Osteocyte (in vitro differentiated cells): ENCODE data around the gene CCDC177. TPM values are rescaled to one million over a fixed set of nuclear protein-coding genes. Genes with fewer than 3 reads are reported as not detected.

Source experiments
- DNase-seq: peaks from one replicate; pipeline ENCODE4 v3.0.0; 2021; ENCODE audit warnings: mixed read lengths; ENCODE audit not compliant: unreplicated experiment; ENCODE audit errors: extremely low spot score
- H3K27ac Mint-ChIP-seq: one replicate; pipeline ENCODE4 v1.8.0; 2021; ENCODE audit warnings: mild to moderate bottlenecking, mixed read lengths; ENCODE audit not compliant: unreplicated experiment
- H3K27me3 Mint-ChIP-seq: one replicate; pipeline ENCODE4 v1.8.0; 2021; ENCODE audit warnings: mixed read lengths; ENCODE audit not compliant: unreplicated experiment
- H3K36me3 Mint-ChIP-seq: one replicate; pipeline ENCODE4 v1.8.0; 2021; ENCODE audit warnings: mixed read lengths; ENCODE audit not compliant: unreplicated experiment
- H3K4me1 Mint-ChIP-seq: one replicate; pipeline ENCODE4 v1.8.0; 2021; ENCODE audit warnings: mixed read lengths; ENCODE audit not compliant: unreplicated experiment
- H3K4me3 Mint-ChIP-seq: one replicate; pipeline ENCODE4 v1.8.0; 2021; ENCODE audit warnings: mild to moderate bottlenecking, moderate library complexity, mixed read lengths; ENCODE audit not compliant: unreplicated experiment
- H3K9me3 Mint-ChIP-seq: one replicate; pipeline ENCODE4 v1.8.0; 2021; ENCODE audit warnings: mixed read lengths; ENCODE audit not compliant: unreplicated experiment
- total RNA-seq: library from RNA; stranded (reverse); gene quantifications from 2 replicates; pipeline ENCODE4 v1.2.1, GENCODE V29; 2021
- TF ChIP-seq, protein P1 (sequence below): fragments of 200-600 bp; sonication (generic); IDR thresholded peaks from 2 replicates; pipeline ENCODE4 v1.5.0; 2021; ENCODE audit warnings: antibody characterized with exemption, mild to moderate bottlenecking, moderate library complexity

Gene CCDC177
- total RNA-seq, 1 donor from 2014 or later, result not detected

DNA sequence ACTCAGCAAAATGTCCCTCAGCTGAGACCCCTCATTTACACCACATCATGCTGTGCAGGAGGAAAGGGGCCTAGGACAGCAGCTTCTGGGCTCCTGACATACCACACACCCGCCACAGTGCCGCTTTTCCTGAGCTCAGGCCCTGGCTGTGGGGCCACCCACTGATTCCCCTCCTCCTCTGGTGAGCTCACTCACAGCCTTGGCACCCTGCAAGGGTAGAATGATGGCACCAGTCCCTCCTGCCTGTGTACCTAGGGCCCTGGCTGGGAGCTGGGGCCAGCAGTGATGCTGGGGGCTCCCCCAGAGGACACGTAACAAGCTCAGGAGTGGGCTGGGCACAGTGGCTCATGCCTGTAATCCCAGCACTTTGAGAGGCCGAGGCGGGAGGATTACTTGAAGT is 45.7 kb downstream of the CCDC177 start:
- H3K27ac Mint-ChIP-seq, result no peak overlapping the region
- H3K4me3 Mint-ChIP-seq, result no peak overlapping the region
- no peaks in the 10 kb centered on the region for H3K9me3 Mint-ChIP-seq
- H3K36me3 Mint-ChIP-seq, result no peaks in the 10 kb centered on the region
- no peak for DNase-seq
- H3K4me1 Mint-ChIP-seq, result no peaks in the 10 kb centered on the region
- H3K27me3 Mint-ChIP-seq, result peaks cover 54% of the 10 kb centered on the region
- TF ChIP-seq, protein P1, sequence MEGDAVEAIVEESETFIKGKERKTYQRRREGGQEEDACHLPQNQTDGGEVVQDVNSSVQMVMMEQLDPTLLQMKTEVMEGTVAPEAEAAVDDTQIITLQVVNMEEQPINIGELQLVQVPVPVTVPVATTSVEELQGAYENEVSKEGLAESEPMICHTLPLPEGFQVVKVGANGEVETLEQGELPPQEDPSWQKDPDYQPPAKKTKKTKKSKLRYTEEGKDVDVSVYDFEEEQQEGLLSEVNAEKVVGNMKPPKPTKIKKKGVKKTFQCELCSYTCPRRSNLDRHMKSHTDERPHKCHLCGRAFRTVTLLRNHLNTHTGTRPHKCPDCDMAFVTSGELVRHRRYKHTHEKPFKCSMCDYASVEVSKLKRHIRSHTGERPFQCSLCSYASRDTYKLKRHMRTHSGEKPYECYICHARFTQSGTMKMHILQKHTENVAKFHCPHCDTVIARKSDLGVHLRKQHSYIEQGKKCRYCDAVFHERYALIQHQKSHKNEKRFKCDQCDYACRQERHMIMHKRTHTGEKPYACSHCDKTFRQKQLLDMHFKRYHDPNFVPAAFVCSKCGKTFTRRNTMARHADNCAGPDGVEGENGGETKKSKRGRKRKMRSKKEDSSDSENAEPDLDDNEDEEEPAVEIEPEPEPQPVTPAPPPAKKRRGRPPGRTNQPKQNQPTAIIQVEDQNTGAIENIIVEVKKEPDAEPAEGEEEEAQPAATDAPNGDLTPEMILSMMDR, result no peak

DNA sequence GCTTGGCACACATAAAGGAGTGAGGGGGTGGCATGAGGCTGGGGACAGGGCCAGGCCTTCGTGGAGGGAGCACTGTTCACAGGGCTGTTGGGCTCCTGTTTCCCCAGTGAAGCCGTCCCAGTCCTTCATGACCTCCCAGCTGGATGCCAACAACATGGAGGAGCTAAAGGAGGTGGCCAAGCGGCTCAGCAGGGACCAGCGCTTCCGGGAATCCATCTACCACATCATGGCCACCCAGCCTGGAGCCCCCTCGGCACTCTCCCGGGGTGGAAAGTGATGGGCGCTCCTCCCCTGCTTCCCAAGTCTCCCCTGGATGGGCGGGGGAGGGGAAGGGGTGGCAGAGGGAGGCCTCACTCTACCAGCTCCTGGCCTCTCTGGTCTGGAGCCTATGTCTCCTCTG is 46.5 kb downstream of the CCDC177 start:
- Mint-ChIP-seq H3K36me3 (no peaks in the 10 kb centered on the region), H3K4me3 (no peak overlapping the region), H3K4me1 (no peaks in the 10 kb centered on the region), H3K27me3 (peaks cover 52% of the 10 kb centered on the region), H3K27ac (no peak overlapping the region), H3K9me3 (no peaks in the 10 kb centered on the region)
- TF ChIP-seq, protein P1, result no peak
- DNase-seq, result no peak

DNA sequence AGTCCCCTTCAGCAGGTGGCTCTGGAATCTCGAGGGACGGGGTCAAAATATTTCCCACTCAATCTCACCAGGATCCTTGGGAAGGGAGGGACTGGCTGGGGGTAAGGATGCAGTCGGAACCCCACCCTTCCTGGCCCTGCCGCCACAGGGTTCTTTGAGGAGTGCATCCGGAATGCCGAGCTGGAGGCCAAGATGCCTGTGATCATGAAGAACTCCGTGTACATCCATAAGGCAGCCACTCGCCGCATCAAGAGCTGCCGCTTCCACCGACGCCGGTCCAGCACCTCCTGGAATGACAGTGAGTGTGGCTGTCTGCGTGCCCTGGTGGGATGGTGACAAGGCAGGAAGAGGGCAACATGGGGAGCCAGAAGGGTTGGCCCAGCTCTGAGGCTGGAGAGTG is 47.0 kb downstream of the CCDC177 start:
- TF ChIP-seq, protein P1, result no peak
- H3K27me3 Mint-ChIP-seq, result peaks cover 47% of the 10 kb centered on the region
- no peak overlapping the region for H3K4me3 Mint-ChIP-seq
- no peaks in the 10 kb centered on the region for H3K36me3 Mint-ChIP-seq
- DNase-seq, result no peak
- no peaks in the 10 kb centered on the region for H3K4me1 Mint-ChIP-seq
- no peak overlapping the region for H3K27ac Mint-ChIP-seq
- H3K9me3 Mint-ChIP-seq, result no peaks in the 10 kb centered on the region

DNA sequence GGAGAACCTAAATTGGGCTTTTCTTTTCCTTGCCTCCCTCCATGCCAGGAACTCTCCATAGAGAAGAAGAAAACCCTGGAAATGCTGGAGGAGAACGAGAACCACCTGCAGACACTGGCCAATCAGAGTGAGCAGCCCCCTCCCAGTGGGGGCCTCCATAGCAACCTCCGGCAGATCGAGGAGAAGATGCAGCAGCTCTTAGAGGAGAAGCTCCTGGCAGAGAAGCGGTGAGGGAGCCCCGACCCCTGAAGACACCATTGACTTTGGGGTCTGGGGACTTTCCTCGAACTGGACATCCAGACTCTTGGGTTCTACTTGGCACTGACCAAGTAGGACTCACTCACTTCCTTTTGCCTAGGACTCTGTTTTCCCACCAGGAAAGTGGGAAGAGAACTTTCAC is 48.8 kb downstream of the CCDC177 start:
- no peaks in the 10 kb centered on the region for H3K36me3 Mint-ChIP-seq
- H3K27ac Mint-ChIP-seq, result no peak overlapping the region
- no peak overlapping the region for H3K4me3 Mint-ChIP-seq
- no peaks in the 10 kb centered on the region for H3K4me1 Mint-ChIP-seq
- H3K9me3 Mint-ChIP-seq, result no peaks in the 10 kb centered on the region
- DNase-seq, result no peak
- TF ChIP-seq, protein P1, result no peak
- peaks cover 36% of the 10 kb centered on the region for H3K27me3 Mint-ChIP-seq

DNA sequence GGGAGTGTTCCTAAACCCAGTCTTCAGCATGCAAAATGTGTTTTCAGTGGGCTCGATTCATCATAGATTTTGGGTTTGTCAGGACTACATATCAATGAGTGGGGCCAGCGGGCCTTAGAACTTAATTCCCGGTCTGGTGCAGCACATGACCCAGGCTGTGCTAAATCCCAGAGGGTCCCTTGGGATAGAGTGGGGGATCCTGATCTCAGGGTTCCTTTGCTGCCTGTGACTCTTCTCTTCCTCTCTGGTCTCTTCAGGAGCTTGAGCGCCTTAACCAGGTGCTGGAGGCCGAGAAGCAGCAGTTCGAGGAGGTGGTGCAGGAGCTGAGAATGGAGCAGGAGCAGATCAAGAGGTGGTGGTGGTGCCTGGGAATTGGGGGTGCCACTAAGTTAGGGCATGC is 52.6 kb downstream of the CCDC177 start:
- TF ChIP-seq, protein P1, result no peak
- Mint-ChIP-seq H3K36me3 (no peaks in the 10 kb centered on the region), H3K9me3 (no peaks in the 10 kb centered on the region)

More for the DNA sequence above, 52.6 kb downstream of the CCDC177 start:
- no peak overlapping the region for H3K4me3 Mint-ChIP-seq
- peaks cover 48% of the 10 kb centered on the region for H3K27me3 Mint-ChIP-seq
- no peak overlapping the region for H3K27ac Mint-ChIP-seq
- no peak for DNase-seq
- H3K4me1 Mint-ChIP-seq, result no peaks in the 10 kb centered on the region

Other genes with a start within 250 kb of the CCDC177 start
- 193 and 211 TPM in 2 replicates for gene ERH, start 176.6 kb downstream of the CCDC177 start, total RNA-seq
- 72.8 and 76.9 TPM in 2 replicates for gene SLC39A9, start 176.2 kb downstream of the CCDC177 start, total RNA-seq
- gene PLEKHD1, start 90.1 kb downstream of the CCDC177 start, total RNA-seq, result 0.08 and 0.10 TPM in 2 replicates
- 30.6 and 31.2 TPM in 2 replicates for gene SUSD6, start 36.7 kb upstream of the CCDC177 start, total RNA-seq
- gene SRSF5, start 192.3 kb upstream of the CCDC177 start, total RNA-seq, result 245 and 279 TPM in 2 replicates
- gene SLC10A1, start 222.4 kb upstream of the CCDC177 start, total RNA-seq, result not detected in 2 replicates